Measurements from ENCODE around the gene TARP.

TARP gene

GRCh38 chr7:38222481-38223096 is 50.8 kb downstream of the TARP start:
- Histone ChIP-seq H3K27me3 (ENCODE audit: insufficient read depth, poor library complexity, severe bottlenecking) (no peaks in the 10 kb centered on the region), H3K27ac (replicated peaks) (peak overlapping the region; percentile 47), H3K4me3 (replicated peaks; ENCODE audit: insufficient read depth, low read length) (no peak overlapping the region)
- no peak for TF ChIP-seq GABPA (IDR thresholded peaks at IDR 0.05; ENCODE audit: low read depth)
- no peak for TF ChIP-seq REST (IDR thresholded peaks at IDR 0.05; ENCODE audit: insufficient replicate concordance, low read depth)
- no peak for TF ChIP-seq SPI1 (IDR thresholded peaks at IDR 0.05; ENCODE audit: borderline replicate concordance, low read depth)
- TF ChIP-seq CTCF (IDR thresholded peaks at IDR 0.05; ENCODE audit: insufficient read depth, low read length), result peak; percentile 53
- no peak for TF ChIP-seq POLR2AphosphoS5 (IDR thresholded peaks at IDR 0.05; ENCODE audit: low read depth)
- peak; percentile 29 to 59 for DNase-seq (ENCODE audit: low read depth in 1 of 2, low spot score in 1 of 2)

- Histone ChIP-seq H3K27me3 (ENCODE audit: insufficient read depth, poor library complexity, severe bottlenecking) (no peaks in the 10 kb centered on the region), H3K27ac (replicated peaks) (no peak overlapping the region), H3K4me3 (replicated peaks; ENCODE audit: insufficient read depth, low read length) (no peak overlapping the region)
- DNase-seq (ENCODE audit: low read depth in 1 of 2, low spot score in 1 of 2), result no peak
- TF ChIP-seq REST (IDR thresholded peaks at IDR 0.05; ENCODE audit: insufficient replicate concordance, low read depth), result no peak
- no peak for TF ChIP-seq GABPA (IDR thresholded peaks at IDR 0.05; ENCODE audit: low read depth)
- TF ChIP-seq CTCF (IDR thresholded peaks at IDR 0.05; ENCODE audit: insufficient read depth, low read length), result no peak
- no peak for TF ChIP-seq POLR2AphosphoS5 (IDR thresholded peaks at IDR 0.05; ENCODE audit: low read depth)
- TF ChIP-seq SPI1 (IDR thresholded peaks at IDR 0.05; ENCODE audit: borderline replicate concordance, low read depth), result no peak
Measured at GRCh38 chr7:38220452-38220851, 53.0 kb downstream of the TARP start.

GRCh38 chr7:38217672-38218071 is 55.8 kb downstream of the TARP start:
- H3K27ac ChIP-seq (replicated peaks), result peak overlapping the region; percentile 27
- no peaks in the 10 kb centered on the region for H3K27me3 ChIP-seq (ENCODE audit: insufficient read depth, poor library complexity, severe bottlenecking)
- TF ChIP-seq POLR2AphosphoS5 (IDR thresholded peaks at IDR 0.05; ENCODE audit: low read depth), result no peak
- no peak for TF ChIP-seq REST (IDR thresholded peaks at IDR 0.05; ENCODE audit: insufficient replicate concordance, low read depth)
- no peak for TF ChIP-seq SPI1 (IDR thresholded peaks at IDR 0.05; ENCODE audit: borderline replicate concordance, low read depth)
- TF ChIP-seq GABPA (IDR thresholded peaks at IDR 0.05; ENCODE audit: low read depth), result no peak
- no peak for TF ChIP-seq CTCF (IDR thresholded peaks at IDR 0.05; ENCODE audit: insufficient read depth, low read length)
- no peak overlapping the region for H3K4me3 ChIP-seq (replicated peaks; ENCODE audit: insufficient read depth, low read length)
- no peak for DNase-seq (ENCODE audit: low read depth in 1 of 2, low spot score in 1 of 2)
